AG04450 (cell line): ENCODE results near the gene LY6G6C. TPM values are rescaled to one million over a fixed set of nuclear protein-coding genes. Genes with fewer than 3 reads are reported as not detected.

ENCODE experiments used
- CTCF ChIA-PET: fragments of 300-600, 350-600 bp; formaldehyde crosslinking; extraction: SDS; loops from one replicate; lab custom pipeline; 2022; ENCODE audit warnings: antibody characterized with exemption, inconsistent platforms; lab: Charles Lee
- POLR2A ChIA-PET: fragments of 350-600 bp; formaldehyde crosslinking; extraction: SDS; loops from one replicate; lab custom pipeline; 2021; ENCODE audit warnings: antibody characterized with exemption, inconsistent platforms; lab: Yijun Ruan, JAX
- DNase-seq: peaks from one replicate; pipeline ENCODE4 v3.0.0-alpha.2; 2011; ENCODE audit warnings: low read depth, low spot score
- H3K27ac ChIP-seq: one replicate; pipeline ENCODE4 v1.5.1; 2012; ENCODE audit warnings: low read depth, low read length, control low read depth
- H3K27me3 ChIP-seq: one replicate; pipeline ENCODE4 v1.6.0; 2012; ENCODE audit warnings: low read length; ENCODE audit not compliant: control insufficient read depth, insufficient read depth
- H3K4me3 ChIP-seq: 2 replicates; pipeline ENCODE4 v1.5.1; 2011; ENCODE audit warnings: mild to moderate bottlenecking, low read depth, low read length, control low read depth
- H3K9me3 ChIP-seq: 2 replicates; pipeline ENCODE4 v1.5.1; 2012; ENCODE audit warnings: low read length; ENCODE audit not compliant: control insufficient read depth, insufficient read depth
- CTCF ChIP-seq: IDR thresholded peaks from 2 replicates; pipeline ENCODE4 v1.5.1; 2011; ENCODE audit warnings: low read depth, low read length, control low read depth, inconsistent platforms
- polyA plus RNA-seq: library from polyadenylated mRNA; depleted of rRNA; stranded (reverse); fragments of >200 nt; gene quantifications from 2 replicates; pipeline ENCODE4 v1.2.3, GENCODE V29; 2011

Gene LY6G6C
- polyA plus RNA-seq, 1 experiment: not detected

- no peak overlapping the region for H3K4me3 ChIP-seq
- ChIA-PET POLR2A (no interaction called here), CTCF (interaction anchor here (1.1 kb wide), 1 partner anchor 27 kb away, joined by 3 read pairs; no protein-coding TSS in a partner anchor)
- no peaks in the 10 kb centered on the region for H3K27me3 ChIP-seq
- H3K27ac ChIP-seq: no peak overlapping the region
- DNase-seq: no peak
- no peak for TF ChIP-seq CTCF
- no peaks in the 10 kb centered on the region; the same call in 1 of the 2 replicates for H3K9me3 ChIP-seq
These were observed 21.3 kb upstream of the LY6G6C start for GRCh38 chr6:31742894-31743293.

- Histone ChIP-seq H3K27me3 (no peaks in the 10 kb centered on the region), H3K9me3 (no peaks in the 10 kb centered on the region; the same call in 1 of the 2 replicates), H3K27ac (no peak overlapping the region), H3K4me3 (no peak overlapping the region)
- POLR2A ChIA-PET: no interaction called here
- TF ChIP-seq CTCF: no peak
- no peak for DNase-seq
- CTCF ChIA-PET: interaction anchor here (0.7 to 1.1 kb wide), 3 partner anchors 11 to 614 kb away, joined by 3 read pairs; no protein-coding TSS in a partner anchor
These were observed 20.3 kb upstream of the LY6G6C start for GRCh38 chr6:31741815-31742214.

GRCh38 chr6:31740397-31741223 lies 19.1 kb upstream of the LY6G6C start:
- H3K27me3 ChIP-seq: no peaks in the 10 kb centered on the region
- ChIA-PET CTCF (interaction anchor here (1.5 to 2.3 kb wide), 2 partner anchors 11 to 29 kb away, joined by 6 to 8 read pairs; no protein-coding TSS in a partner anchor), POLR2A (no interaction called here)
- peak overlapping the region; percentile 90 for H3K4me3 ChIP-seq
- H3K9me3 ChIP-seq: no peaks in the 10 kb centered on the region; the same call in 1 of the 2 replicates
- H3K27ac ChIP-seq: no peak overlapping the region
- no peak for DNase-seq
- no peak for TF ChIP-seq CTCF

GRCh38 chr6:31739639-31740396 lies 18.3 kb upstream of the LY6G6C start, which contains the start of gene MSH5:
TSS of gene MSH5 (plus strand) at chr6:31740005. CDS start at chr6:31740467, 462 bp downstream.
- POLR2A ChIA-PET: interaction anchor here (0.6 to 1.4 kb wide), 8 partner anchors 9 to 1232 kb away, joined by 3 to 10 read pairs (median 4); partner anchors contain the start of genes DDAH2, HSPA1L and LSM2

More at GRCh38 chr6:31739639-31740396, 18.3 kb upstream of the LY6G6C start, which contains the start of gene MSH5:
- H3K9me3 ChIP-seq: no peaks in the 10 kb centered on the region; the same call in 1 of the 2 replicates
- CTCF ChIA-PET: interaction anchor here (1.5 to 2.3 kb wide), 2 partner anchors 10 to 29 kb away, joined by 6 to 8 read pairs; no protein-coding TSS in a partner anchor
- peak; percentile 98 for DNase-seq
- TF ChIP-seq CTCF: no peak
- no peaks in the 10 kb centered on the region for H3K27me3 ChIP-seq
- H3K27ac ChIP-seq: no peak within 1 kb of the TSS
- peak within 1 kb of the TSS; percentile 90 for H3K4me3 ChIP-seq
